ENCODE data around the gene GLIS1. TPM values are rescaled to one million over a fixed set of nuclear protein-coding genes. Genes with fewer than 3 reads are reported as not detected.

The GLIS1 gene
- total RNA-seq, 1 experiment from 2014 or later: 0.24 TPM

DNA sequence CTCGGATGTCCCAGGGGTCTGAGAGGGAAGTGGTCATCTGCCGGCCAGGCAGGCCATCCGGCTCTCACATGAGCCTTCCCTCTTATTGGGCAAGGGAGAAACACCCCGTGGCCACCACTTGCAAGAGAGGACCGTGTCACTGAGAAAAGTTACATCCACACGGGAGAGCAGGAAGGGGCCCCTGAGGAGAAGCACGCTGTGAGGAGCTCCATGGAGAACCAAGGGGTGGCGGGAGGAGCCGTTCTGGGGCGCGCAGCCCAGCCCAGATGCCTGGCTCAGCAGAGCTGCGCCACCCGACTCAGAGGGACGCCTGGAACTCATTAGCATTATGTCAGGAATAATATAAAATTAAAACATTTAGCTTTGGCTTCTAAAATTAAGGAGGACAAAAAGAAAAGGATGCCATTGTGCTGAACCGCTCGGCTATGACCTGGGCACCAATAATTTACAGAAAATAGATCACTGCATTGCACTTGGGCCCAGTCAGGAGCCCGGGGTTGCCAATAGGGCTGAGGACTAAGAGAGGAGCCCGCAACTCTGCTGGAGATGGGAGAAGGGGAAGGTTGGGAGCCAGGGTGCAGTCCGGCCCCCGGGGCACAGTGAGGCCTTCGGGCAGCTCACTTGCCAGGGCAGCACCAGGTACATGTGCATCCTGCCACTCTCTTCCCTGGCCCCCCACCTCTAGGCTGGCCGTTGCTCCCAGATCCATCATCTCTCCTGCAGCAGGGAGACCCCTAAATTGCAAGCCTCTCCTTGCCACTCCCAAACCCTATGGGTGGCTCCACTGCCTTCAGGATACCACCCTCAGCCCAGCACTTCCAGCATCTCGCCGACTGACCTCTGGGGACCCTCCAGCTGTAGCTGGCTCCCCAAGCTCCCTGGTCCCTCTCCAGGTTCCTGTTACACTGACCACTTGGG lies 194.9 kb downstream of the GLIS1 start (continued):
- TF ChIP-seq, protein P1, sequence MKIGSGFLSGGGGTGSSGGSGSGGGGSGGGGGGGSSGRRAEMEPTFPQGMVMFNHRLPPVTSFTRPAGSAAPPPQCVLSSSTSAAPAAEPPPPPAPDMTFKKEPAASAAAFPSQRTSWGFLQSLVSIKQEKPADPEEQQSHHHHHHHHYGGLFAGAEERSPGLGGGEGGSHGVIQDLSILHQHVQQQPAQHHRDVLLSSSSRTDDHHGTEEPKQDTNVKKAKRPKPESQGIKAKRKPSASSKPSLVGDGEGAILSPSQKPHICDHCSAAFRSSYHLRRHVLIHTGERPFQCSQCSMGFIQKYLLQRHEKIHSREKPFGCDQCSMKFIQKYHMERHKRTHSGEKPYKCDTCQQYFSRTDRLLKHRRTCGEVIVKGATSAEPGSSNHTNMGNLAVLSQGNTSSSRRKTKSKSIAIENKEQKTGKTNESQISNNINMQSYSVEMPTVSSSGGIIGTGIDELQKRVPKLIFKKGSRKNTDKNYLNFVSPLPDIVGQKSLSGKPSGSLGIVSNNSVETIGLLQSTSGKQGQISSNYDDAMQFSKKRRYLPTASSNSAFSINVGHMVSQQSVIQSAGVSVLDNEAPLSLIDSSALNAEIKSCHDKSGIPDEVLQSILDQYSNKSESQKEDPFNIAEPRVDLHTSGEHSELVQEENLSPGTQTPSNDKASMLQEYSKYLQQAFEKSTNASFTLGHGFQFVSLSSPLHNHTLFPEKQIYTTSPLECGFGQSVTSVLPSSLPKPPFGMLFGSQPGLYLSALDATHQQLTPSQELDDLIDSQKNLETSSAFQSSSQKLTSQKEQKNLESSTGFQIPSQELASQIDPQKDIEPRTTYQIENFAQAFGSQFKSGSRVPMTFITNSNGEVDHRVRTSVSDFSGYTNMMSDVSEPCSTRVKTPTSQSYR (CRISPR knock-in tag; IDR thresholded peaks at IDR 0.05): no peak
- TF ChIP-seq, protein P2, sequence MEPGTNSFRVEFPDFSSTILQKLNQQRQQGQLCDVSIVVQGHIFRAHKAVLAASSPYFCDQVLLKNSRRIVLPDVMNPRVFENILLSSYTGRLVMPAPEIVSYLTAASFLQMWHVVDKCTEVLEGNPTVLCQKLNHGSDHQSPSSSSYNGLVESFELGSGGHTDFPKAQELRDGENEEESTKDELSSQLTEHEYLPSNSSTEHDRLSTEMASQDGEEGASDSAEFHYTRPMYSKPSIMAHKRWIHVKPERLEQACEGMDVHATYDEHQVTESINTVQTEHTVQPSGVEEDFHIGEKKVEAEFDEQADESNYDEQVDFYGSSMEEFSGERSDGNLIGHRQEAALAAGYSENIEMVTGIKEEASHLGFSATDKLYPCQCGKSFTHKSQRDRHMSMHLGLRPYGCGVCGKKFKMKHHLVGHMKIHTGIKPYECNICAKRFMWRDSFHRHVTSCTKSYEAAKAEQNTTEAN (CRISPR knock-in tag; IDR thresholded peaks at IDR 0.05): no peak
- TF ChIP-seq NFYB (CRISPR knock-in tag; conservative IDR thresholded peaks at IDR 0.05; ENCODE audit: low read depth) (no peak), EMX1 (CRISPR knock-in tag; IDR thresholded peaks at IDR 0.05) (no peak), KAT7 (CRISPR knock-in tag; IDR thresholded peaks at IDR 0.05; ENCODE audit: borderline replicate concordance) (no peak), ZNF671 (CRISPR knock-in tag; IDR thresholded peaks at IDR 0.05) (no peak), IRF2 (CRISPR knock-in tag; IDR thresholded peaks at IDR 0.05; ENCODE audit: borderline replicate concordance, low read depth) (no peak), ATF1 (CRISPR knock-in tag; IDR thresholded peaks at IDR 0.05) (no peak), TEAD1 (CRISPR knock-in tag; IDR thresholded peaks at IDR 0.05) (no peak), ZNF416 (CRISPR knock-in tag; IDR thresholded peaks at IDR 0.05) (no peak)
- TF ChIP-seq, protein P3, sequence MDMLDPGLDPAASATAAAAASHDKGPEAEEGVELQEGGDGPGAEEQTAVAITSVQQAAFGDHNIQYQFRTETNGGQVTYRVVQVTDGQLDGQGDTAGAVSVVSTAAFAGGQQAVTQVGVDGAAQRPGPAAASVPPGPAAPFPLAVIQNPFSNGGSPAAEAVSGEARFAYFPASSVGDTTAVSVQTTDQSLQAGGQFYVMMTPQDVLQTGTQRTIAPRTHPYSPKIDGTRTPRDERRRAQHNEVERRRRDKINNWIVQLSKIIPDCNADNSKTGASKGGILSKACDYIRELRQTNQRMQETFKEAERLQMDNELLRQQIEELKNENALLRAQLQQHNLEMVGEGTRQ (CRISPR knock-in tag; IDR thresholded peaks at IDR 0.05): no peak
- TF ChIP-seq, protein P4, sequence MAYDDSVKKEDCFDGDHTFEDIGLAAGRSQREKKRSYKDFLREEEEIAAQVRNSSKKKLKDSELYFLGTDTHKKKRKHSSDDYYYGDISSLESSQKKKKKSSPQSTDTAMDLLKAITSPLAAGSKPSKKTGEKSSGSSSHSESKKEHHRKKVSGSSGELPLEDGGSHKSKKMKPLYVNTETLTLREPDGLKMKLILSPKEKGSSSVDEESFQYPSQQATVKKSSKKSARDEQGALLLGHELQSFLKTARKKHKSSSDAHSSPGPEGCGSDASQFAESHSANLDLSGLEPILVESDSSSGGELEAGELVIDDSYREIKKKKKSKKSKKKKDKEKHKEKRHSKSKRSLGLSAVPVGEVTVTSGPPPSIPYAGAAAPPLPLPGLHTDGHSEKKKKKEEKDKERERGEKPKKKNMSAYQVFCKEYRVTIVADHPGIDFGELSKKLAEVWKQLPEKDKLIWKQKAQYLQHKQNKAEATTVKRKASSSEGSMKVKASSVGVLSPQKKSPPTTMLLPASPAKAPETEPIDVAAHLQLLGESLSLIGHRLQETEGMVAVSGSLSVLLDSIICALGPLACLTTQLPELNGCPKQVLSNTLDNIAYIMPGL (CRISPR knock-in tag; IDR thresholded peaks at IDR 0.05): no peak

DNA sequence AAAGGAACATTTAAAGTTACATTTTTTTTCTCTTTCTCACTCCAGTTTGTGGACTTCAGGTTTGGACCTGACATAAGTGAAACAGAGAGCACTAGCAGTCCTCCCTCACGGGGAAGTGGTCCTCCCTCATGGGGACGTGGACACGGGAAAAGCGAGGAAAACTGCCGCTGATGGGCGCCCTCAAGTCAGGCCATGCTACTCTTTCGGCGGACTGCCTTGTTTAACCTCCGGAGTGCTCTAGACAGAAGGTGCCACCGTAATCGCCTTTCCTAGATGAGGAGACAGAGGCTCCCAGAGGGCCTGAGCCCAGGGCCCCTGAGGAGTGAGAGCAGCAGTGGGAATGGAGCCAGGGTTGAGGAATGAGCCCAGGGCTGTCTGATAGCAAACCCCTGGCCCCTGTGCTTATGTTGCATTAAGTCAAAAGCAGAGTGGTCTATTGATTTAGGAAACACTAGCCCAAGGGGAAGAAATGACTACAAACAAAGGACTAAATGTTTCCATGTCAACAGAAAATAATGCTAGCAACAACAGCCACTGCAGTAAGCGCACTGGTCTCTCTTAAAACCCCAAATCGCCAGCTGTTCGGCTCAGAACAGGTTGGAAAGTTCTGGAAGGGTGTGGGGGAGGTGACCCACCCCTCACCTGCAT lies 195.7 kb downstream of the GLIS1 start:
- no peak for DNase-seq (ENCODE audit: low spot score)
- no peak for ATAC-seq
- Mint-ChIP-seq H3K27ac (no peak overlapping the region), H3K36me3 (no peaks in the 10 kb centered on the region), H3K4me1 (no peaks in the 10 kb centered on the region; the same call in 1 of the 2 replicates), H3K27me3 (ENCODE audit: low read depth) (no peaks in the 10 kb centered on the region), H3K9me3 (no peaks in the 10 kb centered on the region), H3K4me3 (no peak overlapping the region)
- CTCF ChIA-PET: interaction anchor here (1.8 to 2.5 kb wide), 2 partner anchors 10 to 11 kb away, joined by 8 to 20 read pairs; no protein-coding TSS in a partner anchor
- POLR2A ChIA-PET: no interaction called here
- TF ChIP-seq NR2C2 (CRISPR knock-in tag; IDR thresholded peaks at IDR 0.05): no peak
- TF ChIP-seq, protein P5, sequence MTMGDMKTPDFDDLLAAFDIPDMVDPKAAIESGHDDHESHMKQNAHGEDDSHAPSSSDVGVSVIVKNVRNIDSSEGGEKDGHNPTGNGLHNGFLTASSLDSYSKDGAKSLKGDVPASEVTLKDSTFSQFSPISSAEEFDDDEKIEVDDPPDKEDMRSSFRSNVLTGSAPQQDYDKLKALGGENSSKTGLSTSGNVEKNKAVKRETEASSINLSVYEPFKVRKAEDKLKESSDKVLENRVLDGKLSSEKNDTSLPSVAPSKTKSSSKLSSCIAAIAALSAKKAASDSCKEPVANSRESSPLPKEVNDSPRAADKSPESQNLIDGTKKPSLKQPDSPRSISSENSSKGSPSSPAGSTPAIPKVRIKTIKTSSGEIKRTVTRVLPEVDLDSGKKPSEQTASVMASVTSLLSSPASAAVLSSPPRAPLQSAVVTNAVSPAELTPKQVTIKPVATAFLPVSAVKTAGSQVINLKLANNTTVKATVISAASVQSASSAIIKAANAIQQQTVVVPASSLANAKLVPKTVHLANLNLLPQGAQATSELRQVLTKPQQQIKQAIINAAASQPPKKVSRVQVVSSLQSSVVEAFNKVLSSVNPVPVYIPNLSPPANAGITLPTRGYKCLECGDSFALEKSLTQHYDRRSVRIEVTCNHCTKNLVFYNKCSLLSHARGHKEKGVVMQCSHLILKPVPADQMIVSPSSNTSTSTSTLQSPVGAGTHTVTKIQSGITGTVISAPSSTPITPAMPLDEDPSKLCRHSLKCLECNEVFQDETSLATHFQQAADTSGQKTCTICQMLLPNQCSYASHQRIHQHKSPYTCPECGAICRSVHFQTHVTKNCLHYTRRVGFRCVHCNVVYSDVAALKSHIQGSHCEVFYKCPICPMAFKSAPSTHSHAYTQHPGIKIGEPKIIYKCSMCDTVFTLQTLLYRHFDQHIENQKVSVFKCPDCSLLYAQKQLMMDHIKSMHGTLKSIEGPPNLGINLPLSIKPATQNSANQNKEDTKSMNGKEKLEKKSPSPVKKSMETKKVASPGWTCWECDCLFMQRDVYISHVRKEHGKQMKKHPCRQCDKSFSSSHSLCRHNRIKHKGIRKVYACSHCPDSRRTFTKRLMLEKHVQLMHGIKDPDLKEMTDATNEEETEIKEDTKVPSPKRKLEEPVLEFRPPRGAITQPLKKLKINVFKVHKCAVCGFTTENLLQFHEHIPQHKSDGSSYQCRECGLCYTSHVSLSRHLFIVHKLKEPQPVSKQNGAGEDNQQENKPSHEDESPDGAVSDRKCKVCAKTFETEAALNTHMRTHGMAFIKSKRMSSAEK (CRISPR knock-in tag; IDR thresholded peaks at IDR 0.05; ENCODE audit: borderline replicate concordance): no peak
- no peak for TF ChIP-seq GRHL2 (CRISPR knock-in tag; IDR thresholded peaks at IDR 0.05; ENCODE audit: insufficient replicate concordance, severe bottlenecking)
- no peak for TF ChIP-seq PRRX2 (CRISPR knock-in tag; IDR thresholded peaks at IDR 0.05)
- no peak for TF ChIP-seq ZNF263 (CRISPR knock-in tag; IDR thresholded peaks at IDR 0.05; ENCODE audit: low read depth)
- TF ChIP-seq, protein P1 (CRISPR knock-in tag; IDR thresholded peaks at IDR 0.05): no peak
- TF ChIP-seq, protein P6, sequence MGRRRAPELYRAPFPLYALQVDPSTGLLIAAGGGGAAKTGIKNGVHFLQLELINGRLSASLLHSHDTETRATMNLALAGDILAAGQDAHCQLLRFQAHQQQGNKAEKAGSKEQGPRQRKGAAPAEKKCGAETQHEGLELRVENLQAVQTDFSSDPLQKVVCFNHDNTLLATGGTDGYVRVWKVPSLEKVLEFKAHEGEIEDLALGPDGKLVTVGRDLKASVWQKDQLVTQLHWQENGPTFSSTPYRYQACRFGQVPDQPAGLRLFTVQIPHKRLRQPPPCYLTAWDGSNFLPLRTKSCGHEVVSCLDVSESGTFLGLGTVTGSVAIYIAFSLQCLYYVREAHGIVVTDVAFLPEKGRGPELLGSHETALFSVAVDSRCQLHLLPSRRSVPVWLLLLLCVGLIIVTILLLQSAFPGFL (CRISPR knock-in tag; IDR thresholded peaks at IDR 0.05; ENCODE audit: borderline replicate concordance): no peak
- TF ChIP-seq ZNF423 (CRISPR knock-in tag; IDR thresholded peaks at IDR 0.05): no peak
